PFSK-1 (cell line): ENCODE data around the gene XRCC1.

Experiments used
- FOXP2 ChIP-seq: optimal IDR thresholded peaks from 2 replicates; pipeline ENCODE3; 2011; ENCODE audit warnings: borderline replicate concordance, control low read depth, inconsistent platforms; ENCODE audit not compliant: insufficient read depth; ENCODE audit errors: extremely low read length, extremely low read depth
- POLR2AphosphoS5 ChIP-seq: IDR thresholded peaks from 2 replicates; pipeline ENCODE4 v1.6.1; 2012; ENCODE audit warnings: low read depth, mild to moderate bottlenecking, control low read depth, low read length, moderate library complexity
- SIN3A ChIP-seq: IDR thresholded peaks from 2 replicates; pipeline ENCODE4 v1.6.1; 2012; ENCODE audit warnings: mild to moderate bottlenecking, low read length, moderate library complexity, borderline replicate concordance; ENCODE audit not compliant: insufficient read depth
- TAF1 ChIP-seq: IDR thresholded peaks from 2 replicates; pipeline ENCODE4 v1.6.1; 2012; ENCODE audit warnings: low read length, control low read depth, borderline replicate concordance; ENCODE audit not compliant: insufficient read depth
- TF ChIP-seq, protein P1 (sequence below), 2 experiments: IDR thresholded peaks; 2 replicates each; pipeline versions ENCODE4 v1.6.1 to v1.8.0; 2011 to 2012; ENCODE audit warnings: low read depth in 2 of 2, low read length in 2 of 2, control low read depth in 1 of 2, inconsistent platforms in 1 of 2, mild to moderate bottlenecking in 1 of 2, moderate library complexity in 1 of 2; ENCODE audit not compliant: insufficient read depth in 1 of 2

- no peak for TF ChIP-seq TAF1
- no peak for TF ChIP-seq POLR2AphosphoS5
- TF ChIP-seq, protein P1, sequence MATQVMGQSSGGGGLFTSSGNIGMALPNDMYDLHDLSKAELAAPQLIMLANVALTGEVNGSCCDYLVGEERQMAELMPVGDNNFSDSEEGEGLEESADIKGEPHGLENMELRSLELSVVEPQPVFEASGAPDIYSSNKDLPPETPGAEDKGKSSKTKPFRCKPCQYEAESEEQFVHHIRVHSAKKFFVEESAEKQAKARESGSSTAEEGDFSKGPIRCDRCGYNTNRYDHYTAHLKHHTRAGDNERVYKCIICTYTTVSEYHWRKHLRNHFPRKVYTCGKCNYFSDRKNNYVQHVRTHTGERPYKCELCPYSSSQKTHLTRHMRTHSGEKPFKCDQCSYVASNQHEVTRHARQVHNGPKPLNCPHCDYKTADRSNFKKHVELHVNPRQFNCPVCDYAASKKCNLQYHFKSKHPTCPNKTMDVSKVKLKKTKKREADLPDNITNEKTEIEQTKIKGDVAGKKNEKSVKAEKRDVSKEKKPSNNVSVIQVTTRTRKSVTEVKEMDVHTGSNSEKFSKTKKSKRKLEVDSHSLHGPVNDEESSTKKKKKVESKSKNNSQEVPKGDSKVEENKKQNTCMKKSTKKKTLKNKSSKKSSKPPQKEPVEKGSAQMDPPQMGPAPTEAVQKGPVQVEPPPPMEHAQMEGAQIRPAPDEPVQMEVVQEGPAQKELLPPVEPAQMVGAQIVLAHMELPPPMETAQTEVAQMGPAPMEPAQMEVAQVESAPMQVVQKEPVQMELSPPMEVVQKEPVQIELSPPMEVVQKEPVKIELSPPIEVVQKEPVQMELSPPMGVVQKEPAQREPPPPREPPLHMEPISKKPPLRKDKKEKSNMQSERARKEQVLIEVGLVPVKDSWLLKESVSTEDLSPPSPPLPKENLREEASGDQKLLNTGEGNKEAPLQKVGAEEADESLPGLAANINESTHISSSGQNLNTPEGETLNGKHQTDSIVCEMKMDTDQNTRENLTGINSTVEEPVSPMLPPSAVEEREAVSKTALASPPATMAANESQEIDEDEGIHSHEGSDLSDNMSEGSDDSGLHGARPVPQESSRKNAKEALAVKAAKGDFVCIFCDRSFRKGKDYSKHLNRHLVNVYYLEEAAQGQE (IDR thresholded peaks at IDR 0.05; ENCODE audit: insufficient read depth in 1 of 2, low read depth in 2 of 2, low read length in 2 of 2) = no peak
- TF ChIP-seq FOXP2 = no peak
- TF ChIP-seq SIN3A = no peak
Measured at GRCh38 chr19:43525836-43526771, 49.2 kb downstream of the XRCC1 start.
